Fibroblast of villous mesenchyme (primary cell): ENCODE results near the gene NCKAP5. TPM values are rescaled to one million over a fixed set of nuclear protein-coding genes. Genes with fewer than 3 reads are reported as not detected.

ENCODE experiments used
- DNase-seq: peaks from one replicate; pipeline ENCODE4 v3.0.0-alpha.2; 2010; ENCODE audit warnings: low read depth
- H3K4me3 ChIP-seq: 2 replicates; pipeline ENCODE4 v1.5.1; 2011; ENCODE audit warnings: low read depth, mild to moderate bottlenecking, low read length
- CTCF ChIP-seq: IDR thresholded peaks from 2 replicates; pipeline ENCODE4 v1.5.1; 2012; ENCODE audit warnings: low read depth, mild to moderate bottlenecking, low read length; ENCODE audit not compliant: insufficient read depth
- total RNA-seq: library from RNA; depleted of rRNA; stranded (reverse); fragments of >200 nt; gene quantifications from 2 replicates; pipeline ENCODE4 v1.2.3, GENCODE V29; 2012

The NCKAP5 gene
- total RNA-seq, 1 donor: 47.9 TPM

- no peak overlapping the region for H3K4me3 ChIP-seq
- no peak for DNase-seq
- TF ChIP-seq CTCF: no peak
Observed at GRCh38 chr2:133092571-133092970, 475.7 kb downstream of the NCKAP5 start.

DNA sequence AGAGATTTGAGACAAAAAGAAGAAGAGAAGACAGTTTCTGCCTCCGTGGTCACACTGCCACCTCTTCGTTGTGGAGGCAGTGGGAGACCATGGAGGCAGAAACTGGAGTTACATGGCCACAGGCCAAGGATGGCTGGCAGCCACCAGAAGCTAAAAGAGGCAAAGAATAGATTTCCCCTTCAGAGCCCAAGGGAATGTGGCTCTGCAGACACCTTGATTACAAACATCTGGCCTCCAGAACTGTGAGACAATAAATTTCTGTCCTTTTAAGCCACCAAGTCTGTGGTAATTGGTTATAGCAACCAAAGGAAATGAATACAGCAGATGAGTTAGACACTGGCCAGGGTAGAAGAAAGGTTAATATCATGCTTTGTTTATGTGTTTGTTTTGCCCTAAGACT, 477.9 kb downstream of the NCKAP5 start:
- H3K4me3 ChIP-seq: no peak overlapping the region
- no peak for DNase-seq
- TF ChIP-seq CTCF: no peak

DNA sequence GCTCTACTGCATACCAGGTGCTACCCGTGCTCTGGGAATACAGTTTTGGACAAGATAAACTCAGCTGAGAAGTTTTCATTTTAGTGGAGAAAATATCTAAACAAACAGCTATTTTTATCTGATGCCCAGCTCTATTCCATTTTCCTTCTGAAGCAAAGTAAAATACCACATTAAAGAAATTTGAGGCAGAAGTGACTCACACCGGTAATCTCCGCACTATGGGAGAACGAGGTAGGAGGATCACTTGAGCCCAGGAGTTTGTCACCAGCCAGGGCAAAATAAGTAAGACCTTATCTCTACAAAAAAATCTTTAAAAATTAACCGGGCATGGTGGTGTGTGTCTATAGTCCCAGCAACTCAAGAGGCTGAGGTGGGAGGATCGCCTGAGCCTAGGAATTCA, 482.1 kb downstream of the NCKAP5 start:
- no peak for TF ChIP-seq CTCF

GRCh38 chr2:133085646-133086045, 482.6 kb downstream of the NCKAP5 start:
- DNase-seq: no peak
- H3K4me3 ChIP-seq: no peak overlapping the region
- TF ChIP-seq CTCF: no peak

More for the DNA sequence above, 482.1 kb downstream of the NCKAP5 start:
- DNase-seq: no peak
- H3K4me3 ChIP-seq: no peak overlapping the region

DNA sequence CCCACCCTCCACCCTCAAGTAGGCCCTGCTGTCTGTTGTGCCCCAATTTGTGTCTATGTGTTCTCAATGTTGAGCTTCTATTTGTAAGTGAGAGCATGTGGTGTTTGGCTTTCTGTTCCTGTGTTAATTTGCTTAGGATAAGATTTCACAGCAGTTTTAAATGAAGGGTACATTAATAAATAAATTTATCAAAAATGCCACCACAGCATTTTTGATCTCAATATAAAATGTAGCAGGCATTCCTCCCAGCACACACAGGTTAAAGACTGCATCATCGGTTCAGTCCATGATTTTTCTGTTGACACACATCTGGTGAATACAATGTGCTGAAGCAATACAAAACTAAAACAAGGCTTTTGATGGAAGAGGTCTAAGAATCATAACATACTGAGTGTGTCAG, 486.2 kb downstream of the NCKAP5 start:
- no peak for TF ChIP-seq CTCF
- DNase-seq: no peak
- no peak overlapping the region for H3K4me3 ChIP-seq

- DNase-seq: no peak
- no peak for TF ChIP-seq CTCF
- no peak overlapping the region for H3K4me3 ChIP-seq
Observed at GRCh38 chr2:133080822-133081221, 487.4 kb downstream of the NCKAP5 start.

- DNase-seq: no peak
Observed at GRCh38 chr2:133078667-133079411, 489.4 kb downstream of the NCKAP5 start.

More at GRCh38 chr2:133078667-133079411, 489.4 kb downstream of the NCKAP5 start:
- no peak overlapping the region for H3K4me3 ChIP-seq
- no peak for TF ChIP-seq CTCF
